ENCODE measurements around the gene CYP4Z1. TPM values are rescaled to one million over a fixed set of nuclear protein-coding genes. Genes with fewer than 3 reads are reported as not detected.
"Not testable (repeated sequence)": the region's sequence is repeated elsewhere in the genome, so short reads cannot be mapped to it uniquely, and the experiment has no call there.

The CYP4Z1 gene
- polyA plus RNA-seq, 3 donors, result 0.12 to 0.24 (median 0.15) TPM

DNA sequence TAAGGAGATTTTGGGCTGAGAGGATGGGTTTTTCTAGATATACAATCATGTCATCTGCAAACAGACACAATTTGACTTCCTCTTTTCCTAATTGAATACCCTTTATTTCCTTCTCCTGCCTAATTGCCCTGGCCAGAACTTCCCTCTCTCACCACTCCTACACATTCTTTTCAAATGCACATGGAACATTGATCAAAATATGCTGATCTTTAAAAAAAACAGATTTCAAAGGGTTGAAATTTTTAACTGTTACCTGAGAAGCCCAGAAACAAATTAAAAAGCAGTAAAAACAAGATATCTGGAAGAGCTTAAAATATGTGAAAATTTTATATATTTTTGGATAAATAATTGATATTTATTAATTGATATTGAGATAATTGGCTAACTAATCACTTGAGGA lies 57.8 kb downstream of the CYP4Z1 start:
- not testable (repeated sequence) for DNase-seq (ENCODE audit: low read depth in 3 of 3, low spot score in 2 of 3)

DNA sequence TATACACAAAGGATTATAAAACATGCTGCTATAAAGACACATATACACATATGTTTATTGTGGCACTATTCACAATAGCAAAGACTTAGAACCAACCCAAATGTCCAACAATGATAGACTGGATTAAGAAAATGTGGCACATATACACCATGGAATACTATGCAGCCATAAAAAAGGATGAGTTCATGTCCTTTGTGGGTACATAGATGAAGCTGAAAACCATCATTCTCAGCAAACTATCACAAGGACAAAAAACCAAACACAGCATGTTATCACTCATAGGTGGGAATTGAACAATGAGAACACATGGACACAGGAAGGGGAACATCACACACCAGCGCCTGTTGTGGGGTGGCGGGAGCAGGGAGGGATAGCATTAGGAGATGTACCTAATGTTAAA lies 60.0 kb downstream of the CYP4Z1 start:
- not testable (repeated sequence) for DNase-seq (ENCODE audit: low read depth in 3 of 3, low spot score in 2 of 3)

DNA sequence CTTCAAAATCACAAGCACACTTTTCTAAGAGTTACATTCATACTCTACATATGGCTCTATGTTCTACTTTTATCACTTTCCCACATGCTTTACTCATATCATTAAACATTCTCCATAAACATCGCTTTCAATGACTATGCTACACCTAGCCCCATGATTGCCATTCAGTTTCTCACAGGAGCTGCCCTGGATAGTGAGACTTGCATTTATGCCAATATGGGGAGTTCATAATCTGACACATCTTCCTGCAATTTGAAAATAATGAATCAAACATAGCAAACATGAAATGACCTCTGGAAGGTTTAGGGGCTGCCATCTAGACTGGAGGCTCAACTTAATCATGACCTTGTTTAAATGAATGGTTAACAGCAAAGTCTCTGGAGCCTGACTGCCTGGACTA lies 61.2 kb downstream of the CYP4Z1 start:
- no peak for DNase-seq (ENCODE audit: low read depth in 3 of 3, low spot score in 2 of 3)

DNA sequence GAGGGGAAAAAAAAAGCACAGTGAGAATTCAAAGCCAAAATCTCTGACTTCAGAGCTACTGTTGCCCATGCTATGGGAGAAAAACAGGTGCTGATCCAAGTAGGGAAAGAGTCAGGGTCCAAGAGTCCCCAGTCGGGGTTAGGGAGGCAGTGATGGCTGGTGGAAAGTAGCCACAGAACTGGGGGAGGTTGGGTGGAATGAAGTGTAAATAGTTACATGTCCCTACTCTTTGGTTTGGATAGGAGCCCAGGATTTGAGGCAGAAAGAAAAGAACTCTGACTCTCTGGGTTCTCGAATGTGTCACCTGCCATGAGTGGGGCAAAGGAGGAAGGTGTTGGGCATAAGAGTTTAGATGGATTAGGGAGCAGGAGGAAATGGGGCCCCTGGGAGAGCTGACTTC lies 61.8 kb downstream of the CYP4Z1 start:
- not testable (repeated sequence) for DNase-seq (ENCODE audit: low read depth in 3 of 3, low spot score in 2 of 3)

DNA sequence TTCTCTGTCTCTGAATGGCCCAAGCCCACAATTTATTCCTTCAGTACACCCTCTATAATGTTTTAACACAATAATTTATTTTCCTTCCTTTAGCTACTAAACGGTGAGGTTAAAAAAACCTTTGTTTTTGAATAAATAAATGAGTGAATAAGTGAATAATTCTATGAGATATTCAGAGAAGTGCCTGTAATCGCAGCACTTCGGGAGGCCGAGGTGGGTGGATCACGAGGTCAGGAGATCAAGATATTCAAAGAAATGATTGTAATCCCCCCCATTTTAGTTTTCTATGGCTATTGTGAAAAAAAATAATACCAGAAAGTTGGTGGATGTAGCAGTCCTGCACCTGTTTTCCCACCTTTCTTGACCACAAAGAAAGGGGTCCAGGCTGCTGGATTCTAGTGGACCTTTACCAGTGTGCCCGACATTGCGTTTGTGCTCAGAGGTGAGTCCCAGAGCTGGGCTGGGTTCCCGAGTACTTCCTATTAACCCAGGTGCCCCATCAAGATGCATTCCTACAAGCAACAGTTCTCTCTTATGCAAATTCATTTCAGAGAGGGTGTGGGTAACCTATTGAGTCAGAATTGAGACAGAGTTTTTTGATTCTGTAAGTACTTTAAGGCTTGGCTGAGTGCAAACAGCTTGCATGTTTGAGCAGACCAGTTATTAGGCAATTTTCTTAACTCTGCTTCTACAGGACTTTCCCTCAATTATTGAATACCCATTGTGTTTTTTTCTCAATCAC lies 62.6 kb downstream of the CYP4Z1 start:
- DNase-seq (ENCODE audit: low read depth in 3 of 3, low spot score in 2 of 3), result not testable (repeated sequence)

DNA sequence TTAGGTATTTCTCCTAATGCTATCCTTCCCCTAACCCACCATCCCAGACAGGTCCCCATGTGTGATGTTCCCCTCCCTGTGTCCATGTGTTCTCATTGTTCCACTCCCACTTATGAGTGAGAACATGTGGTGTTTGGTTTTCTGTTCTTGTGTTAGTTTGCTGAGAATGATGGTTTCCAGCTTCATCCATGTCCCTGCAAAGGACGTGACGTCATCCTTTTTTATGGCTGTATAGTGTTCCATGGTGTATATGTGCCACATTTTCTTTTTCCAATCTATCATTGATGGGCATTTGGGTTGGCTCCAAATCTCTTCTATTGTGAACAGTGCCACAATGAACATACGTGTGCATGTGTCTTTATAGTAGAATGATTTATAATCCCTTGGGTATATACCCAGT lies 65.6 kb downstream of the CYP4Z1 start:
- DNase-seq (ENCODE audit: low read depth in 3 of 3, low spot score in 2 of 3), result not testable (repeated sequence)

DNA sequence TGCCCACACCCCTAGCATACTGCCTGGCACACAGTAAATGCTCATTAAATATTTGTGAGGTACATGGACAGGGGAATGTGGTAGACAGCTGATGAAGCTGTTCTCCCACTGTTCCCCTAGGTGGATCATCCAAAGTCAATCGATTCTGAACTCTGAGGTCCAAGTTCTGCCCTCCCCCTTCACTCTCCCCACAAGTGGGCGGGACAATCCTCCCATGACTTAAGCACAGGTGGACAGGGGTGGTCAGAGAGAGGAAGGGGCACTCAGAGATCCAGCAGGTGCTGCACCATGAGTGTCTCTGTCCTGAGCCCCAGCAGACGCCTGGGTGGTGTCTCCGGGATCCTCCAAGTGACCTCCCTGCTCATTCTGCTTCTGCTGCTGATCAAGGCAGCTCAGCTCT lies 70.2 kb downstream of the CYP4Z1 start, which contains the start of gene CYP4A22:
Gene CYP4A22 (plus strand): TSS at position 244 of the 400 bp plus-strand sequence. CDS start 45 bp downstream, at position 289.
- DNase-seq (ENCODE audit: low read depth in 3 of 3, low spot score in 2 of 3), result no peak

DNA sequence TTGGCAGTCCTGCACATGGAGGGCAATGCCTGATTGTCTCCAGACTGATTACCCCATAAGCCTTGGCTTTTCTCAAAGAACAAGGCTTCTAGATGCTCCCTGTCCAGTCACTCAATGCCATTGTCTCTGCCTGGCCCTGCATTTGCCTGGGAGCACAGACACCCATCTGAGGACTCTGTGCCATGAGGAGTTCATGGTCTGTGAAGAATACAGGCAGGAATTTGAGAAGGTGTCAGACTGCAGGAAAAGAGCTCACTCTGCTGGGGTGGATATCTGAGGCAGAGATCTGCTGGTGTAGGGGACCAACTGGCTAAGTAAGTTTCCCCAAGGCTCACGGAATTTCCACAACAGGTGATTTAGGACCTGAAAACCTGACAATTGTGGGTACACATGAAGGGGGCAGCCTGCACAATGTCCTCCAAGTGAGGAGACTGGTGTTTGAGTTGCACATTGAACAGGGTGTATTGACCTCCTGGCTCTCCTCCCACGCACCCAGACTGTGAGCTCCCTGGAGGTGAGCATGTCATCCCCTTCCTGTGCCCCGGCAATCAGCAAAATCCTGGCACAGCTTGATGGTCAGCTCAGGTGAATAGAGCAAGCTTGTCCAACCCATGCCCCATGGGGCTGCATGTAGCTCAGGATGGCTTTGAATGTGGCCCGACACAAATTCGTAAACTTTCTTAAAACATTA lies 71.0 kb downstream of the CYP4Z1 start:
- no peak for DNase-seq (ENCODE audit: low read depth in 3 of 3, low spot score in 2 of 3)

DNA sequence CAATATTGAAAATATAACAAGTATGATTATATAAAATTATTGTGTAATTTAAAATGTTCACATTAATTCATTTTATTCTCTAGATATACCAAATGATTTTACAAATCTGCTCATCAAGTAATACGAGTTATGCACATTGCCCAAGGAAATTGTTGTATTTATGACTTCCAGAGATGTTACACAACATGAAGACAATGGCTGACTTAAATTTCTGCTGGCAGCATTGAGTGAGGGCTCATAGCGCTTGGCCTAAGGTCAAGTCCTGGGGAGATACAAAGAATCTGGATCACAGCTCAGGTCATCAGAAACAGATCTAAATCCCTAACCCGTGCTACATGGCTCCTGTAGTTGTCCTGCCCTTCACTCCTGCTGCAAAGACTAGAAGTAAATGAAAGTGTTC lies 73.3 kb downstream of the CYP4Z1 start:
- not testable (repeated sequence) for DNase-seq (ENCODE audit: low read depth in 3 of 3, low spot score in 2 of 3)

DNA sequence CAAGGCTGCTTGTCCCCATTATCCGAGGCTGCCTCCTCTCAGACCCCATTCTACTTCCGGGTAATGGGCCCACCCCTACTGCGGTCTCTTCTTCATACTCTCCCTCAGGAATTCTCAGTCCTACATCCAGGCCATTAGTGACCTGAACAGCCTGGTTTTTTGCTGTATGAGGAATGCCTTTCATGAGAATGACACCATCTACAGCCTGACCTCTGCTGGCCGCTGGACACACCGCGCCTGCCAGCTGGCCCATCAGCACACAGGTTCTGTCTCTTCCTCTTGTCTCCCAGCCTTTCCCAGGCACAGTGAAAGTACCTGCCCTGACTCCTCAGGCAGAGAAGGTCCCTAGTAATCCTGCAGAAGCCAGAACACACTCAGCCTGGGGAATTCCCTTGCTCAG lies 76.6 kb downstream of the CYP4Z1 start:
- not testable (repeated sequence) for DNase-seq (ENCODE audit: low read depth in 3 of 3, low spot score in 2 of 3)

DNA sequence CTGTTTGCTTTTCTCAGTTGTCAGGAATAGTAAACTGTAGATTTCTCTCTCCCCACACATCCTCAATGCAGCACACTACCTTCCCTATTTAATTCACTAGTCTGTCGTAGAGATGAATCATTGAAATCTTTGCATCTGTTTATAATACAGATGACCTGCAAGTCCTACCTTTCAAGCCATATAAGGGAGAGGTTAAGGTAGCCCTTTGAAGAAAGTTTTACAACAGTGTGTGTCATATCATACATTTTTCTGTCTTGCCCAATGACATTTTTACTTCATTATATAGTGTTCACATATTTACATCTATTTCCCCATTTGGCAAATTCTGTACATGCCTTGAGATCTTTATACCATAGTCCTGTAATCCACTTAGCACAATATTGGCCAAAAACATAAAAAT lies 79.5 kb downstream of the CYP4Z1 start:
- DNase-seq (ENCODE audit: low read depth in 3 of 3, low spot score in 2 of 3), result not testable (repeated sequence)

DNA sequence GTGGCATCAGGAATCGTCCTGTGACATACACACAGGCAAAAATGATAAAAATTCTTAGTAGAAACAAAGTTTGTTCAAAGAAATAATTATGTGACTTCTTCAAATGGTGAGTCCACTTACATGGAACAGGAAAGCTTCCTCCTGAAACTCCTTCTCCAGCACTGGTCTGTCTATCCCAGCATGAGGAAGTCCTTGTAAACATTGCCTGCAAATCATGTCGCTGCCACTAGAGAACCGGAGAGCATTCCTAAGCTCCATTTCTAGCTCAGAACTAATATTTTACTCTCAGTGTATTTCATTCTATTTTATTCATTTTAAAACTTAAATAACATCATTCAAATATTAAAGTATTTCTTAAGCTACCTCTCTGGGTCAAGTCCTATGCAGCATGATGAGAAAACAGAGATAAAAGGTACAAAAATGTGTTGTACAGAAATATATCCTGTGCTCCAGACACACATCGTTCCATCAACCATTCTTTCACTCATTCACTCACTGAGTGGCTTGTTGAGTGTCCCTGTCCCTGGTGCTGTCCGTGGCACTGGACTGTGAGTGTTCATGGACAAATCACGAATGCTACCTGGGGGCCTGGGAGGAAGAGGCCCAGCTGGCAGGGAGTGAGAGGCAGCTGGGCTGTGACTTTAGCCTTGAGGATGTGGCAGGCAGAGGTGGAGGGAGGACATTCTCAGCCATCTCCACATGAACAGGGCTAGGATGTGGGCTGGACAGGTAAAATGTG lies 80.2 kb downstream of the CYP4Z1 start:
- no peak for DNase-seq (ENCODE audit: low read depth in 3 of 3, low spot score in 2 of 3)

DNA sequence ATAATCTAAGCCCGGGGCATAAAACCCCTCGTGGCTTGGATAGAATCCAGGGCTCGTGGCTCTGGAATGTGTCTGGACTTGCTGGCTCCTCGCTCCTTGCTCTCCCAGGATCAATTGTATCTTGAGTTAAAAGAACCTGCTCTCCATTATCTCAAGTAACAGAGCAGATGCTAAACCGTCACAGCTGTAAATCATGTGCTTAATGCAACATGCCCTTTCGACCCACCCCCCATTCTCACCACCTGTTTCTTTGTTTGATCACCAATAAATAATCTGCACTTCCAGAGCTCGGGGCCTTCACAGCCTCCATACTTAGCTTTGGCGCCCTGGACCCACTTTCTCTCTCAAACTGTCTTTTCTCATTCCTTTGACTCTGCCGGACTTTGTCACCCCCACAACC lies 82.1 kb downstream of the CYP4Z1 start:
- DNase-seq (ENCODE audit: low read depth in 3 of 3, low spot score in 2 of 3), result not testable (repeated sequence)

DNA sequence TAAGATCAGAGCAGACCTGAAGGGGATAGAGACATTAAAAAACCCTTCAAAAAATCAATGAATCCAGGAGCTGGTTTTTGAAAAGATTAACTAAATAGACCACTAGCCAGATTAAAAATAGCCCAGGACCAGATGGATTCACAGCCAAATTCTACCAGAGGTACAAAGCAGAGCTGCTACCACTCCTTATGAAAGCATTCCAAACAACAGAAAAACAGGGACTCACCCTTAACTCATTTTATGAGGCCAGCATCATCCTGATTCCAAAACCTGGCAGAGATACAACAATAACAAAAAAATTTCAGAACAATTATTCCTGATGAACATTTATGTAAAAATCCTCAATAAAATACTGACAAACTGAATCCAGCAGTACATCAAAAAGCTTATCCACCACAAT lies 89.4 kb downstream of the CYP4Z1 start:
- not testable (repeated sequence) for DNase-seq (ENCODE audit: low read depth in 3 of 3, low spot score in 2 of 3)

DNA sequence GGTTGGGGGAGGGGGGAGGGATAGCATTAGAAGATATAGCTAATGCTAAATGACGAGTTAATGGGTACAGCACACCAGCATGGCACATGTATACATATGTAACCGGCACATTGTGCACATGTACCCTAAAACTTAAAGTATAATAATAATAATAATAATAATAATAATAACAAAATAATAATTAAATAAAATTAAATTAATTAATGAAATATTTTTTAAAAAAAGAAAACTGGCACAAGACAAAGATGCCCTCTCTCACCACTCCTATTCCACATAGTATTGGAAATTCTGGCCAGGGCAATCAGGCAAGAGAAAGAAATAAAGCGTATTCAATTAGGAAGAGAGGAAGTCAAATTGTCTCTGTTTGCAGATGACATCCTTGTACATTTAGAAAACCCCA lies 90.9 kb downstream of the CYP4Z1 start:
- DNase-seq (ENCODE audit: low read depth in 3 of 3, low spot score in 2 of 3), result not testable (repeated sequence)

DNA sequence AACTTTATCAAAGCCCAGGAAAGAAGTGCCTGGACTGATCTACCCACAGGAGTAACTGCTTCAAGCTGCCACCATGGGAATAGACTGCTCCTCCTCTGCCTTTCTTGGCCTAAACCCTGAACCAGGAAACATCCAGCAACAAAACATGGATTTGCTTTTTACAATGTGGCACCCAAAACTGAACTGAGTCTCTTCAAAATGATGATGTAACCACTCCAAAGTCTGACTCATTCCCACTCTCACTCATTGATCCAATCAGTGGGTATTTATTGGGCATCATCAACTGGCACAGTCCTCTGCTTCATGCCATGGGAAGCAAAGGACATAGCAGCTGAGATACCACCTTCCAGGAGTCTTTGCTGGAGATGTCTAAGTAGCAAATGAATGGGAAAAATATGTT lies 93.7 kb downstream of the CYP4Z1 start:
- no peak for DNase-seq (ENCODE audit: low read depth in 3 of 3, low spot score in 2 of 3)

DNA sequence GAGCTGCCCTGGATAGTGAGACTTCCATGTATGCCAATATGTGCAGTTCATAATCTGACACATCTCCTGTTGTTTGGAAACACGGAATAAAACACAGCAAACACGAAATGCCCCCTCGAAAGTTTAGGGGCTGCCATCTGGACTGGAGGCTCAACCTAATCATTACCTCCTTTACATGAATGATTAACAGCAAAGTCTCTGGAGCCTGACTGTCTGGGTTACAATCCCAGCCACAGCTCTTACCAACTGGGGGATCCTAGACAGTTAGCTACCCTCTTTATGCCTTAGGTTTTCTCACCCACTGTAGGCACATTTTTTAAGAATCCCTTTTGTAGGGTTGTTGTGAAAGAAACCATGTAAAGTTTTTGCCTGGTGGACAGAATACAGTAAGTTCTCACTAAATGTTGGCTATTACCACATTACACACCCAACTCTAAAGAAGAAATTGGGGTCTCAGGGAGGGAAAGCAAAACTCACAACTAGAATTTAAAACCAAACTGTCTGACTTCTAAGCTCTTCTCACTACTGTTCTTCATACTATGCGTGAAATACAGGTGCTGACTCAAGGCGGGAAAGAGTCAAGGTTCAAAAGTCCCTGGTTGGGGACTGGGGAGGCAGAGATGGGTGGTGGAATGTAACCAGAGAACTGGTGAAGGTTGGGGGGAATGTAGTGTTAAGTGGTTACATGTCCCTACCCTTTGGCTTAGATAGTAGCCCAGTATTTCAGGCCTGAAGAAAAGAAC lies 94.4 kb downstream of the CYP4Z1 start:
- DNase-seq (ENCODE audit: low read depth in 3 of 3, low spot score in 2 of 3), result no peak

DNA sequence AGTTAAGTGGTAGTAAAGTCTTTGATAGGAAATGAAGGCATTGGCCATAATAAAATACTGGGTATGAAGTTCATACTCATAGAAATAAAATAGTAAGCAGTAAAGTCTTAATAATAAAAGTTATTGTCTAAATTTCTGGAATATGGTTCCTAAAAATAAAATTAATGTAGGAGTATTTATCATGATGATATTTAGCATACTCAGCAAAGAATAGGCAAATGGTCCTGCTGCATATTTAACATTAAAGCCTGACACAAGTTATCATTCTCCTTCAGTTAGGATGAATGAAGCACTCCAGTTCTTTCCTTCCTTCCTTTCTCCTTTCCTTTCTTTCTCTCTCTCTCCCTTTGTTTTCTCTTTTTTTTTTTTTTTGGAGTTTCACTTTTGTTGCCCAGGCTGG lies 97.5 kb downstream of the CYP4Z1 start:
- DNase-seq (ENCODE audit: low read depth in 3 of 3, low spot score in 2 of 3), result no peak
